Panc1 (cell line): ENCODE results near the gene GTF2H3. TPM values are rescaled to one million over a fixed set of nuclear protein-coding genes. Genes with fewer than 3 reads are reported as not detected.

Experiments used
- ATAC-seq: fragments of 200-7000 bp; cut with Tn5 transposase; 2 replicates; pipeline ENCODE4 v1.9.1; 2020; ENCODE audit warnings: mild to moderate bottlenecking, moderate library complexity
- BruUV-seq: library from RNA; stranded (reverse); fragments of 400-500 nt; replicated peaks from 2 replicates; lab custom pipeline; 2021; lab: Mats Ljungman, UMichigan
- CTCF ChIA-PET: fragments of 300-600 bp; sonication (Branson Sonifier 250); formaldehyde crosslinking; loops from one replicate; lab custom pipeline; 2022; ENCODE audit warnings: antibody characterized with exemption; lab: Charles Lee
- POLR2A ChIA-PET: fragments of 300-600 bp; sonication (Branson Sonifier 250); formaldehyde crosslinking; loops from one replicate; lab custom pipeline; 2022; ENCODE audit warnings: antibody characterized with exemption; lab: Charles Lee
- DNase-seq: peaks from one replicate; pipeline ENCODE4 v3.0.0-alpha.2; 2010; ENCODE audit warnings: low read depth, low spot score
- H3K27ac ChIP-seq: 2 replicates; pipeline ENCODE4 v1.5.1; 2011; ENCODE audit warnings: mild to moderate bottlenecking, low read length, inconsistent platforms
- H3K27me3 ChIP-seq: fragments of 200-500 bp; sonication (Bioruptor generic); 2 replicates; pipeline ENCODE4 v1.6.0; 2014; ENCODE audit warnings: low read length, inconsistent platforms; ENCODE audit not compliant: control insufficient read depth, insufficient read depth
- H3K36me3 ChIP-seq: fragments of 200-500 bp; sonication (Bioruptor generic); 2 replicates; pipeline ENCODE4 v1.5.1; 2014; ENCODE audit warnings: inconsistent platforms, mild to moderate bottlenecking, low read length, moderate library complexity; ENCODE audit not compliant: control insufficient read depth, insufficient read depth
- H3K4me1 ChIP-seq: 2 replicates; pipeline ENCODE4 v1.5.1; 2011; ENCODE audit warnings: inconsistent platforms, mild to moderate bottlenecking, low read length, moderate library complexity; ENCODE audit not compliant: control insufficient read depth, insufficient read depth
- H3K4me3 ChIP-seq, 2 experiments: 2 replicates each; pipeline ENCODE4 v1.5.1; 2011 to 2012; ENCODE audit warnings: low read depth in 2 of 2, low read length in 2 of 2, mild to moderate bottlenecking in 2 of 2, inconsistent platforms in 1 of 2, moderate library complexity in 1 of 2
- H3K9me3 ChIP-seq: fragments of 200-500 bp; sonication (Bioruptor generic); 2 replicates; pipeline ENCODE4 v1.5.1; 2014; ENCODE audit warnings: low read depth, mild to moderate bottlenecking, inconsistent platforms, low read length, moderate library complexity; ENCODE audit not compliant: control insufficient read depth, insufficient read depth
- CTCF ChIP-seq: fragments of 450-650 bp; IDR thresholded peaks from 2 replicates; pipeline ENCODE4 v1.5.1; 2017; ENCODE audit warnings: mild to moderate bottlenecking
- POLR2AphosphoS5 ChIP-seq: IDR thresholded peaks from 2 replicates; pipeline ENCODE4 v1.6.1; 2012; ENCODE audit warnings: mild to moderate bottlenecking, low read depth, low read length, moderate library complexity
- REST ChIP-seq, 2 experiments: IDR thresholded peaks; 2 replicates each; pipeline ENCODE4 v1.6.1; 2011 to 2012; ENCODE audit warnings: low read depth in 2 of 2, control low read depth in 1 of 2, low read length in 1 of 2, mild to moderate bottlenecking in 1 of 2, moderate library complexity in 1 of 2; ENCODE audit not compliant: insufficient read depth in 1 of 2
- SIN3A ChIP-seq: IDR thresholded peaks from 2 replicates; pipeline ENCODE4 v1.6.1; 2012; ENCODE audit warnings: low read depth, mild to moderate bottlenecking, low read length, moderate library complexity, borderline replicate concordance; ENCODE audit not compliant: insufficient read depth
- TCF7L2 ChIP-seq: IDR thresholded peaks from 2 replicates; pipeline ENCODE4 v1.6.1; 2011; ENCODE audit warnings: mild to moderate bottlenecking, low read depth, low read length, inconsistent platforms
- in situ Hi-C: cut with HindIII; loops from 2 replicates; pipeline ENCODE4 v1.10.0; 2016; ENCODE audit warnings: low sequenced_read_pairs, low pct_unique_long_range_greater_than_20kb
- intact Hi-C: fragments of 100-400 bp; cut with micrococcal nuclease; formaldehyde crosslinking; loops from one replicate; pipeline ENCODE4 v1.10.0; 2022; ENCODE audit not compliant: unreplicated experiment
- total RNA-seq: library from RNA; stranded (reverse); gene quantifications from one replicate; pipeline ENCODE4 v1.2.1, GENCODE V29; 2021; ENCODE audit not compliant: unreplicated experiment

Gene GTF2H3
- total RNA-seq, 1 experiment from 2014 or later = 40.7 TPM

- ChIA-PET CTCF (no interaction called here), POLR2A (interaction anchor here (0.6 kb wide), 1 partner anchor 523 kb away, joined by 9 read pairs; no protein-coding TSS in a partner anchor)
- in situ Hi-C loops (no loop called here), intact Hi-C loops (no loop called here)
- TF ChIP-seq CTCF (no peak), TCF7L2 (no peak), REST (IDR thresholded peaks at IDR 0.05; ENCODE audit: insufficient read depth in 1 of 2, low read depth in 2 of 2, low read length in 1 of 2) (no peak), SIN3A (no peak), POLR2AphosphoS5 (no peak)
- H3K27ac ChIP-seq = no peak overlapping the region
- H3K27me3 ChIP-seq = no peaks in the 10 kb centered on the region
- ATAC-seq (no peak), DNase-seq (no peak)
- no TSS peak for BruUV-seq
- no peaks in the 10 kb centered on the region for H3K9me3 ChIP-seq
- H3K4me3 ChIP-seq = no peak overlapping the region
- H3K36me3 ChIP-seq = peaks cover 5% of the 10 kb centered on the region; the same call in 1 of the 2 replicates
- H3K4me1 ChIP-seq = no peaks in the 10 kb centered on the region
Measured at GRCh38 chr12:123654129-123654701, 20.6 kb downstream of the GTF2H3 start.

- intact Hi-C loops = no loop called here
- H3K27ac ChIP-seq = no peak overlapping the region
- no TSS peak for BruUV-seq
- ChIA-PET CTCF (interaction anchor here (0.5 kb wide), 1 partner anchor 8 kb away, joined by 7 read pairs; no protein-coding TSS in a partner anchor), POLR2A (no interaction called here)
- H3K9me3 ChIP-seq = no peaks in the 10 kb centered on the region
- no peak overlapping the region for H3K4me3 ChIP-seq
- no peak for ATAC-seq
- TF ChIP-seq POLR2AphosphoS5 (no peak), CTCF (no peak), SIN3A (no peak), REST (IDR thresholded peaks at IDR 0.05; ENCODE audit: insufficient read depth in 1 of 2, low read depth in 2 of 2, low read length in 1 of 2) (no peak), TCF7L2 (no peak)
- H3K27me3 ChIP-seq = no peaks in the 10 kb centered on the region
- H3K4me1 ChIP-seq = no peaks in the 10 kb centered on the region
- in situ Hi-C loops = no loop called here
- peaks cover 5% of the 10 kb centered on the region; the same call in 1 of the 2 replicates for H3K36me3 ChIP-seq
- DNase-seq = no peak
Measured at GRCh38 chr12:123655420-123655819, 21.8 kb downstream of the GTF2H3 start.
